Hematopoietic multipotent progenitor cell treated with erythropoietin and hydrocortisone succinate and interleukin-3 and kit ligand, for 17 days (in vitro differentiated cells): ENCODE data around the gene DSCAM.

Source experiments
- DNase-seq: peaks from one replicate; pipeline ENCODE4 v3.0.0-alpha.2; 2015; ENCODE audit warnings: low spot score

Gene DSCAM

DNA sequence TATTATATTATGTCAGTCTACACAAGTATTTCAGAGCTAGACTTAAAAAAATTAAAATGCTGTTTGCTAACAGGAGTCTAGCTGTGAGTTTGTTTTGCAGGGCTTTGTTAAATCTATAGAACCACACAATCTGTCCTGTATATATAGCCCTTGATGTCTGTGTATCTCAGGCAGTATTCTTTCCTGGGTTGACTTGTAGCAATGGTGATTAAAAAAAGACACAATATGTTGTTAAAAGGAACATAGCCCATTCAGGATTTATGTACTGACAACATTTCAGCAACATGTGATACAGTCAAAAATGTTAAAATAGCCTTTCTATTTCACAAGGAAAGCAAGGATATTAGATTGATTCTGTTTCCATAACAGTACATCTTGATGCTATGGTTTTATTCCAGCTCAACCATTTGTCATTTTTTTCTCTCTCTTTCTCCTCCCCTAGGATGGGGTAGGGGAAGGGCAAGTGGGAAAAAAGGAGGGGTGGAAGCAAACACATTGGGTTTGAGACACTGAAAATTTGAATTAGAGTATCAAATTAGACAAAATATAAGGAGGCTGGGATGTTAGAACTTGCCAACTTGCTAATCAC, 139.2 kb downstream of the DSCAM start:
- DNase-seq = no peak

DNA sequence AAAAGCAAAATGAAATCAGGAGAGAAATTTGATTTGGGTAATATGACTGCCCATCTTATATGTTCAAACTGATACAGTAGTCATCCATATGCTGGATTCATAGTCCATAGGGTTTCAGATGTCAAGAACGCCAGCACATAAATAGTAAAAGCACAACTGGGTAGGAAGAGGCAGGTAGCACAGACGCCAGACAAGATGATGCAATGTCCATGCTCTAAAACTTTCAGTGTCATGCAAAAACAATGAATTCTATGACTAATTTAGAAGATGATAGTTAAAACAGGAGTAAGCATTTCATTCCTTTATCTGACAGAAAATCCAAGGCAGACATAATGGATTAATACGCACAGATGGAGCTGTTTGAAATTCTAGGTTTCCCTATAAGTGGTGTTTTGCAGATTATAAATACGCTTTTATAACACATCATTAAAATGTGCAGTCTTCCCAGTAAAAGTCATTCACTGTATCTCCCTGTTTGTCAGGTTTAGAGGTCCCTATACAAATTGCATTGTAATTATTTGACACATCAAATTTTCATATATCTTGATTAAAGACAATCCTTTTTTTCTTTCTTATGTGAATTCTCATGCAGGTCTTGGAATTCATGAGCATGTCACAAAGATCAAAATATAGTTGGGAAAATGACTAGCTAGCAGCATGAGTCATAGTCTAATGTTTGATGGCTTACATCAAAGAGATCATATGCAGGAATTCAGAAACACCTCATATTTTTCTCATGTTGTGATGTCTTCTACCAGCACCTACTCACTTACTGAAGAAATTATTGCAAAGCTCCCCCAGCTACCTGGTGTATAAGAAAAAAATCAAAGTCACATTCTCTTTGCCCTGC, 139.9 kb downstream of the DSCAM start:
- DNase-seq = no peak

DNA sequence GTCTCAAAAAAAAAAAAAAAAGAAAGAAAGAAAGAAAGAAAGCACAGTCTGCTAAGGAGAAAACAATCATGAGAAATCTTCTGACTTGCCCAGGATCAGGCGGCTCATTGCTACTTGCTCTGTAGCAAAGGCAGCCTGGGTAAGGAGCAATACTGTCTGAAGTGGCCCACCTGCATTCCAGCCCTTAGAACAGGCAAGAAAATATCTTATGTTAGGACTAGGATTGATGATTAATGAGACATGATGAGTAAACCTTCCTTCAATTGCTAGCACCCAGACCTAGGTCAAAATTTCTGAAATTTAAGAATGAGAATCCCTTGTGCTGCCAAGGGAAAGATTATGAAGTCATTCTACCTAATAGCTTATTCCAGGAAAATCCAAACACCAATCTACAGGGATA, 140.8 kb downstream of the DSCAM start:
- DNase-seq = no peak

DNA sequence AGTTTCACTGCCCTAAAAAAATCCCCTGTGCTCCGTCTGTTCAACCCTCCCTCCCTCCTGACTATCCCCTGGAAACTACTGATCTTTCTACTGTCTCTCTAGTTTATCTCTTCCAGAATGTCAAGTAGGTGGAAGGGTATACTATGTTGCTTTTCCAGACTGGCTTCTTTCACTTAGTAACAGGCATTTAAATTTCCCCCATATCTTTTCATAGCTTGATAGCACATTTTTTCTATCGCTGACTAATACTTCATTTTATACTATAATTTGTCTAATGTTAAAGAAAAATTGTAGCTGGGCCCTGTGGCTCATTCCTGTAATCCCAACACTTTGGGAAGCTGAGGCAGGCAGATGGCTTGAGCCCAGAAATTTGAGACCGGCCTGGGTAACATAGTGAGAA, 142.8 kb downstream of the DSCAM start:
- DNase-seq = no peak

DNA sequence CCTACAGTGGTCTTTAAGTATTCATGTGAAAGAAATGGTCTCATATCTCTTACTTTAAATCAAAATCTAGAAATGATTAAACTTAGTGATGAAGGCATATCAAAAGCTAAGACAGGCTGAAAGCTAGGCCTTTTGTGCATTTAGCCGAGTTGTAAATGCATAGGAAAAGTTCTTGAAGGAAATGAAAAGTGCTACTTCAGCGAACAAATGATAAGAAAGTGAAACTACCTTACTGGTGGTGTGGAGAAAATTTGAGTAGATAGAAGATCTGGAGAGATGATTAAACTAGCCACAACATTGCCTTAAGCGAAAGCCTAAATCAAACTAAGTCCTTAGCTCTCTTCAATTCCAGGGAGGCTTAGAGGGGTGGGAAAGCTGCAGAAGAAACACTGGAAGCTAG, 147.6 kb downstream of the DSCAM start:
- no peak for DNase-seq

DNA sequence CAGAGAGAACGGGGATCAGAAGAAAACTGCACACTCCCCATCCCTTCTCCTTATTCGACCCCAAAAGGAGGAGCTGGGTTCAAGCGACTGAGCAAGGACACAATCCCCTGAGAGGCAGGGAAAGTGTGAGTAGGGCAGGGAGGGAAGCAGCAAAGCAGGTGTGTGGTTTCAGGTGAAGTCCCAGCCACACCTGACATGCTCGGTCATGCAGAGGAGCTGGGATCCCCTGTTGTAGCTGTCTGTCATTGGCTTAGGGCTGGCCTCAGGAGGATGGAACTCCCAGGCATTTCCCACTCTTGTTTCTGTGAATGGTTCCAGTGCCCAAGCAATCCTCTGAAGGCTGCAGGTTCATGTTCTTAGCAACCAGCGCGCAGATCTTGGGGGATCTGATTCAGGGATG, 150.7 kb downstream of the DSCAM start:
- DNase-seq = no peak

DNA sequence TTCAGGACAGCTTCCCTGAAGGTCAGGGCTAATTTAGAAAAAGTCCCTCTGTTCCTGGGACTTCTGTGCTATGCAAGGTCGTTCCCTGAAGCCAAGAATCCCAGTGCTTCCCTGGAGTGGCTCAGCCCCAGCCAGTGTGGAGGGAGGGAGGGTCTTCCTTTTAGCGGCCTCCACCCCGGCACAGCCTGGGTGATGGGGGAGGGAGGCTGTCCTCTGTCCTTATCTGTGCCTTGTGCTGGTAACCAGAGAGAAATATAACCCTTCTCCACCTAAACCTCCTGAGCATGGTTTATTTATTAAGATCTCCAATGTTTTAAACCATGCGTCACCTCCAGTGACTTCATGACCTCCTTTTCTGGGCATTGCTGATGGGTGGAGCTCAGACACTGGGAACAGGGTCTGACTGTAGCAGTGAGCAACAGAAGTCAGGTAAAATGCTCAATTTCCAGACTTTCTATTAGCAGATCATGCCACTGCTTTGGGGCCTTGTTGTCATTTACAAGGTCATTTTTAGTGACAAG, 157.1 kb downstream of the DSCAM start:
- no peak for DNase-seq

DNA sequence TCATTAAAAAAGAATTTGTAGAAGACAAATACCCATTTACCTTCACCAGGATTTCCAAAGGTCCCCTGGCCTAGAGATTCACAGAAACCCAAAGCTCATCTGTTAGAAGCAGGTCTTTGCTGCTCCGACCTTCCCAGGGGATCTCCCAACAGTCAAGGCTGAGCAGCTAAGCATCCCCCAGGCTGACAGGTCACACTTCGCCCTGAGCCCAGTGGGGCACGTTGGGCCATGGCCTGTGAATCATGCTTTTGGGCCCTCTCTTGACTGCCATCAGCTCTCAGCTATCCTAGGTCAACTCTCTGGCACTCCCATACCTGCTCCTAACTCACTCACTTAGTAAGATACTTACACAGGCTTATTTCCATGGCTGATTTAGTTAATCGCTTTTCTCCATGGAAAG, 157.7 kb downstream of the DSCAM start:
- DNase-seq = no peak

DNA sequence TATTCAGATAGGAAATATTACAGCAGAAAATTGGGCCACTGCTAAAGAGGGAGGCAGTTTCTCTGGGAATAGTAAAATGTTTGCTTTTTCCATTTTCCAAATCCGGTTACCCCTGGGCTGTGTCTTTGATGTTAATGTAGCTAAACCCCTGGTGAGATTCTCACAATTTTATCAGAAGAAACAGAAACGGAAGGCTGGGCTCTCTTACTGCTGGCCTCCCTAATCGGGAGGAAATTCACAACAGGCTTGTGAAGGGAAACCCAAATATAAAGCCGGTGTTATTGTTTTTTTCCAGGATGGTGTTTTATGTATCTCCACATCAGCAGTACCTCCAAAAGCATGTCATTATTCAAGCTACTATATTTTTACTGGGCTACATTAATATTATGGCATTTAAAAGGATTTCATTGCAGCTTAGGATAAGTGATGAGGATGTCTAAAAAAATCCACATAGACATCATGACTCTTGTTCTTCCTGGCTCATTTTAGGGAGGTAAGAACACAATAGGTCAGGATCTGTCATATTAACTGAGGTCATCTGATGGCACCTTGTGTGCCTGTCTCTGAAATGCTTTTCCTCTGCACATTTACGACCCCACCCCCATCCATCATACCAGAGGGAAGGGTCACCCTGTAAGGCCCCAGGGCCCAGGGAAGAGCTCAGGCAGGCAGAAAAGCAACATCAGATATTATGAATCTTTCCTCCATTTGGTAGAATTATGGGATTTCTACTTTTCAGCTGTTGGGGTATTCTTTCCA, 158.7 kb downstream of the DSCAM start:
- DNase-seq = no peak

DNA sequence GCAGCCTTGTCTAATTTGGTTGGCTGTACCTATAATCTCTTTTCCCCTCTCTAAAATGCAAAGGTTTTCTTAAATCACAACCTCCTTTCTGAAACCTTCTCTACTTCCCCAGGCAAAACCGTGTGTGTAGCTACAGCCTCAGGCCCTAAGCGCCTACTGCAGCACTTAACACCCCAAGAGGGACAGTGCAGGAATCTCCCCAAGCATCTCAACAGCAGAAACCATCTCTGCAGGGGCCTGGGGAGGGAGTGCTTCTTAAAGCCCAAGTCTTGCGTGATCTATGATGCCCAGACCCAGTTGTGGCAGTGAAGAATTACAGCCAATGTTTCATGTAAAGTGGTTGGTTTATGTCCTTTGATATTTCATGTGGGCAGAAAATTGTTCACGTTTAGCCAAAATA, 159.3 kb downstream of the DSCAM start:
- DNase-seq = no peak

DNA sequence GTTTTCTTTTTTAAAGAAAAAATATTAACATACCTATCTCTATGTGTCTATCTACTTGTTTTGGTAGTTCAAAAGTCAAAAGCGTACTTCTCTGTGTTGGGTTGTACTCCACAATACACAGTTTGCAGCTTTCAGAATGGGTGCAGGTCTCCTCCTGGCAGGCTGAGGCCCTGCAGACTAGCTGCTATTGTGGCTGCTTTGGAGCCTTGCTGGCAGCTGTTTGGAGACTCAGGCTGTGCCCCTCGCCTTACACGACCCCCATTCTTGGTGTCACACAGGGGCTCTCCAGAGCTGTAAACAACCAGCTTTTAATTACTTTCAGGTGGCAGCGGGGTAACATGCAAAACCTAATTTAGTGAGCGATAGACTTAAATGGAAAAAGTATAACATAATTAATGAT, 160.4 kb downstream of the DSCAM start:
- DNase-seq = no peak

DNA sequence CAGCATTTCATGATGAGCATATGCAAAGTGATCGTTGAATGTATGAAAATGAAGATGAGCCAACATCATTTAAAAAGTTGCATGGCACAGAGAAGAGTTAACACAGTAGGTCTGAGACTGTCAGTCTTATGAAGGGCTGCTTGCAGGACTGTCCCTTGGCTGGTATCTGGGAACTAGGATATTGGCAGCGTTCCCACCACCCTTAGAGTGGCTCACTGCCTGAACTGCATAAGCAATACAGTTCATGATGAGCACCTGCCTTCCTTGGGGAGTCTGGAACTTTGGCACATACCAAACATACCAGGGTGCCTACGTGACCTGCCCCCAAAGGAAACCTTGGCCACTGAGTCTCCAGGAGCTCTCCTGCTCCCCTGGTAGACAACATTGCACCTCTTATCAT, 161.8 kb downstream of the DSCAM start:
- DNase-seq = no peak

DNA sequence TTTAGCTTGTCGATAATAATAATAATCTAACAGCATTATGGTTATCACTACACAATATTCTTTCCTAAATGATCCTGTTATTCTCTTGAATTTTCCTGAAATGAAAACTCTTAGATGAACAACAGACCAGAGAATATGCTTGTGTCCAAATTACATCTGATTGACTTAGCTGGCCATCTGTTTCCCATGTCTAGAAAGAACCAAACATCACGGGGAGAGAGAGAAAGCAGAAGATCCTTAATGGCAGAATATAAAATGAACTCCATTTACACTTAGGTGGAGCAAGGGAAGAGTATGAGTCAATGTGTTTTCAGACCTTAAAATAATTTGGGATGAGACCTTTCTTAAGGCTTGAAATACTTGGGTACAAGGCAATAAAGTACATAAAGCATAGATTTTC, 162.2 kb downstream of the DSCAM start:
- DNase-seq = no peak

DNA sequence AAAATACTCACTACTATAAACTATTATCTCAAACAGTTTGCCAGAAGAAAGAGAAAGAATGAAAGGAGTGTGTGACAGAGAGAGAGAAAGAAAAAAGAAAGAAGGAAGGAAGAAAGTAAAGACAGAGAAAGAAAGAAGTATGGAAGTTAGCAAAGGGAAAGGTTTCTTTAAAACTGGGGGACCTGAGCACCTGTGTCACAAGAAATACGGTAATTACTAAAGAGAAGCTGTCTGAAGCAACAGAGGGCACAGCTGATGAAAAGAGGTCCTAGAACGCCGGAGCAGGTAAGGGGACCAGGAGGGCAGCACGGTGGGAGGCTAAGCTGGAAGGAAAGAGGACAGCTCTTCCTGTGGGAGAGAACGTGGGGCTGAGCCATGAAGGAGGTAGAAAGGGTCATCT, 163.6 kb downstream of the DSCAM start:
- DNase-seq = no peak

DNA sequence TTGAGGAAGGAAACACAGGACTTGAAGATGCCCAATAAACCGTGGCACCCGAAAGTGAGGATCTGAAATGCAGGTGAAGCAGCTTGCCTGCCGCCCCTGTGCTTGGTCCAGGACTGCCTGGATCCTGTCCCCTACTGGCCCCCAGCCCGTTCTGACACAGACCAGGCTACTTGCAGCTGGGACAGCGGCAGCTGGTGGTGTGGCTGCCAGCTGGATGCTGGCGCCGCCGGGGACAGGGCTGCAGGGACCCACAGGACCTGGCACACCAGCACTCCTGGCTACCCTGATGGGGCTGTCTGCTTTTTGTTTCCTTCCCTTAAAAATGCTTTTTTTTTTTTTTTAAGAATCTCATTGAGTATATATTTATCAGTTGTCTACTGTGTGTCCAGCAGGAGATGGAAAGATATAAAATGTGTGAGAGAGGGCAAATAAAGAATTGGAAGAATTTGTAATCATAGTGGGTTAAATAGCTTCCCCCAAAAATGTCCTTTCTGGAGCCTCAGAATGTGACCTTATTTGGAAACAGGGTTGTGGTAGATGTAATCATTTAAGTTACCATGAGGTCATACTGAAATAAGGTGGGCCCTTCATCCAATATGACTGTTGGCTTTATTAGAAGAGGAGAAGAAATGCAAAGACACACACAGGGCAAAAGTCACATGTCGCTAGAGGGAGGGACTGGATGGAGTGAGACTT, 165.6 kb downstream of the DSCAM start:
- no peak for DNase-seq

DNA sequence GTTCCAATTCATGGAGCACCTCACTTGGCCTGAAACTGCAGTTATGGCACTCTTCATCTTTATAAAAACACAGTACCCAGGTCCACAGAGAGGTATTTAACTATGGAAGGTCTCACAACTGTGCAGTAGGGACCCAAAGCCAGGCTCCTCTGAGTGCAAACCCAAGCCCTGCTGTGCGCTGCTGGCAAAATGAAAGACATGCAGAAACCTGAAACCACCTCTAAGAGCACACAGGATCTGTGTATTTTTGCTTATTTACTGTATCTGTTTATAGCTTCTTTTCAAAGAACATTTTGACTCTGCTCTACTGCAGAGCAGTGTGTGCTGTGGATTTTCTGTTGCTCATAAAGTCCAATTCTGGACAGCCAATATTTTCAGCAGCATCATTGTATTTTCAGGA, 166.6 kb downstream of the DSCAM start:
- no peak for DNase-seq

DNA sequence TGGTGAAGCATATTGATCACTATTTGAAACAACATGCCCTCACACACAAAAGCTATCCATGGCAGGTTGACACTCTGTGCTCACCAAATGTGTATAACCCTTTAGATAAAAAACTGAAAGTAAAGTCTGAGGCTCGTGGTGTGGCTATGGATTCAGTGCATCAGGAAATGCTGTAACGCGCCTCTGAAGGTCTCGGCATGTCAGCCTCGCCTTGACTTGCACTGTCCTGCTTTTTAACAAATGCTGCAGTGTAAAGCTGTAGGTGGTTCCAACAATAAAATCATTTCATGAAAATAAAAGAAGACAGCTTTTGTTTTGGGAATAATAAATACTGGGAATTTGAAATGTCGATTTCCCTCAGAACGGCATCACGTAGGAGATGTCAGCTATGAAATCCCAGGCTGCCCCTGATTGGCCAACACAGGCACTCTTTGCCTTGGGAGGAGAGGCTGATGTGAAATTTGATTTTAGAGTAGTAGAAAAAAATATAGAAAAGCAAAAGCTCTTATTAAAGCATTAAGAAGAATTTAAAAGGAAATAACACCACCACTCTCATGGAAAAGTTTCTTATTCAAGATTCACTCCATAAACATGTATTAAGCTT, 168.2 kb downstream of the DSCAM start:
- DNase-seq = no peak

DNA sequence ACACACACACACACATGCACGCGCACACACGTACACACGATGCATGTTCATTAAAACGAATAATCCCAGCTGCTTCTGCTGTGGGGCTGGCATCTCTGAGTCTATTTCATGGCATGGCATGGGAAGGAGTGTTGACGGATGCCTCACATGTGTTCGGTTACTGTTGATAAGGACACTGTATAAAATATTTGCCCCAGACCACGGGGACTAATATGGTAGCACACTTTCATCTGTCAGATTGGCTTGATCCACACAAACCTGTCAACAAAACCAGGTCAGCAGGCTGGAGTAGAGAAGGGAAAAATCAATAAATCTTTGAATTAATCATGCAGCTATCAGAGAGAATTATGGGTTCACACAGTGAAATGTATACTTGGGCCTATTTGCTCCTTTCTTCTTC, 171.9 kb downstream of the DSCAM start:
- no peak for DNase-seq

DNA sequence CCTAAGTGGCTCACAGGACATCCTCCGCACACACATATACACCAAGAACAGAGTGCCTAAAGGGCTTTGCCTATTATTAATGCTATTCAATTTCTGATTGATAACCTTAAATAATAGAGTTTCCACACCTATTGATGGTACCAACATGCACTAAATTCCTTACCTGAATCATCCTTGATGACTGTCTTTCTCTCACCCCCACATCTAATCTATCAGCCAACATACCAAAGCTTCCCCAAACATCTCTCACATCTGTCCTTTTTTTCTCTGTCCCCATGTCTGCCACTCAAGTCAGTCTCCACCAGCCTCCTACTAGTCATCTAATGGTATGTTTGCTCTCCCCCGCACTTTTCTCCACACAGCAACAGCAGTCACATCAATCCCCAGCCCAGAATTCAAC, 174.4 kb downstream of the DSCAM start:
- DNase-seq = no peak

DNA sequence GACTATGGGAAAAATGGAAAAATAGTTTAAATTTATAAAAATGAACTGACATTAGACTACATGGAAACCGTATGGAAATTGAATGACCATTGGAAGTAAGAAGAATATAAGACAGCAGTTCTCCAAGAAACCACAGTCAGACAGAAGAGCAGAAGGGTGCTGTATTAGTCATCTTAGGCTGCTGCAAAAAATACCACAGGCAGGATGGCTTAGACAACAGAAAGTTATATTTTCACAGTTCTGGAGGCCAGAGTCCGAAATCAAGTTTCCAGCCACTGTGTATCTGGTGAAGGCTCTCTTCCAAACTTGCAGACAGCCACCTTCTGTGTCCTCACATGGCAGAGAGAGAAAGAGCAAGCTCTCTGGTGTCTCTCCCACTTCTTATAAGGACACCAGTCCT, 175.2 kb downstream of the DSCAM start:
- no peak for DNase-seq

DNA sequence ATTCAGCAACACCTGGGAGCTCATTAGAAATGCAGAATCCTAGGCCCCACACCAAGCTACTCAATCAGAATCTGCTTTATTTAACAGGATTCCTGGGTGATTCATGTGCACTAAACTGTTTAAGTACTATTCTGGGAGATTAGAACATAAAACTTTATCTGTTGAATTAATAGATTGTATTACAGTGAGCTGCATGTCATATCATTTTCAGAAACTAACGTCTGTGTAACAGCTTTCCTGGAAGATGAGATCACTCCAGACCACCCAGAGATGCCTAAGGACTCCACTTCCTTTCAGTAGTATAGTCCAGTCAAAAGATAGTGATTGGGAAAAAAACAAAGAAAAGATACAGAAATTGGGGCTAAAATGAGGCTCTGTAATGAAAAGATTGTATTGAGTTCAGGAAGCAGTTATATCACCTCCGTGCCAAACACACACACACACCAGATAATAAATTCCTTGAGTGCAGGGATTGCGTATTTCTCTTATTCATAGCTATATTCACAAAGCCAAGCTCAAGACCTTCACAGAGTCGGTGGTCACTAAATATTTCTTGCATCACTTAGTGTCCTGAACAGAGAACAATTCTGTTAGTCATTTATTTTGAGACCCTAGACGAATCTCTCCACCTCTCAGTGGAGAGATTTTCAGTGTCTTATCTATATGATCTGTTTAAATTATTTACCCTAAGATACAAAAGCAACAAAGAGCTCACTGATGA, 178.2 kb downstream of the DSCAM start:
- no peak for DNase-seq
